HepG2 (cell line): ENCODE measurements around the gene RPTOR. TPM values are rescaled to one million over a fixed set of nuclear protein-coding genes. Genes with fewer than 3 reads are reported as not detected.

Source experiments
- ATAC-seq: fragments of 200-7000 bp; cut with Tn5 transposase; 3 replicates; pipeline ENCODE4 v1.9.1; 2020; ENCODE audit warnings: mild to moderate bottlenecking, moderate library complexity
- BruUV-seq: library from RNA; stranded (reverse); fragments of 400-500 nt; replicated peaks from 2 replicates; lab custom pipeline; 2021; lab: Mats Ljungman, UMichigan
- CTCF ChIA-PET: fragments of 300-600 bp; formaldehyde crosslinking; extraction: SDS; loops from one replicate; lab custom pipeline; 2021; ENCODE audit warnings: low total read pairs, inconsistent platforms, low intra/inter-chr PET ratio; lab: Yijun Ruan, JAX
- POLR2A ChIA-PET: fragments of 350-600 bp; sonication (Branson Sonifier 250); formaldehyde crosslinking; loops from one replicate; lab custom pipeline; 2020; ENCODE audit warnings: antibody characterized with exemption, inconsistent platforms; lab: Yijun Ruan, JAX
- DNase-seq: peaks from one replicate; pipeline ENCODE4 v3.0.0-alpha.2; 2015; ENCODE audit warnings: low spot score
- FAIRE-seq: peaks from 3 replicates; lab custom pipeline; 2011; peaks lifted over from hg19 to GRCh38; lab: Jason Lieb, UNC
- H2AFZ ChIP-seq: one replicate; pipeline ENCODE4 v1.6.1; 2011; ENCODE audit warnings: low read length, inconsistent platforms
- H3K27ac ChIP-seq: fragments of 300-600 bp; 3 replicates; pipeline ENCODE4 v1.8.0; 2011; ENCODE audit warnings: mixed run types, mild to moderate bottlenecking, mixed read lengths, low read length, inconsistent platforms; ENCODE audit not compliant: insufficient read depth; ENCODE audit errors: extremely low read length
- H3K27me3 ChIP-seq, 2 experiments: fragments of 200-600 bp in 1 of 2; 2 replicates in 1 of 2; 3 replicates in 1 of 2; pipeline versions ENCODE4 v1.6.0 to v1.8.0; 2011; ENCODE audit warnings: low read length in 2 of 2, mild to moderate bottlenecking in 2 of 2, moderate library complexity in 2 of 2, inconsistent platforms in 1 of 2; ENCODE audit not compliant: insufficient read depth in 2 of 2, control insufficient read depth in 1 of 2
- H3K36me3 ChIP-seq, 2 experiments: fragments of 200-600 bp in 1 of 2; replicated peaks in 1 of 2; 2 replicates in 1 of 2; 3 replicates in 1 of 2; pipeline versions ENCODE4 v1.5.1 to v1.8.0; 2011; ENCODE audit warnings: low read length in 2 of 2, inconsistent platforms in 1 of 2; ENCODE audit not compliant: insufficient read depth in 2 of 2, control insufficient read depth in 1 of 2
- H3K4me1 ChIP-seq: 2 replicates; pipeline ENCODE4 v1.5.1; 2012; ENCODE audit warnings: low read length, inconsistent platforms; ENCODE audit not compliant: insufficient read depth
- H3K4me2 ChIP-seq: 2 replicates; pipeline ENCODE4 v1.6.0; 2011; ENCODE audit warnings: low read depth, low read length, inconsistent platforms
- H3K4me3 ChIP-seq, 3 experiments: fragments of 200-600 bp in 1 of 3; sonication (generic), shearing (Covaris generic) in 1 of 3; replicated peaks in 1 of 3; 2 replicates each; pipeline ENCODE4 v1.5.1; 2011 to 2016; ENCODE audit warnings: low read length in 3 of 3, inconsistent platforms in 2 of 3, low read depth in 2 of 3, mild to moderate bottlenecking in 2 of 3, control low read depth in 1 of 3, mixed read lengths in 1 of 3; ENCODE audit not compliant: insufficient read depth in 1 of 3
- H3K79me2 ChIP-seq: one replicate; pipeline ENCODE4 v1.6.1; 2011; ENCODE audit warnings: low read length, inconsistent platforms; ENCODE audit not compliant: insufficient read depth
- H3K9ac ChIP-seq: 2 replicates; pipeline ENCODE4 v1.6.0; 2011; ENCODE audit warnings: mild to moderate bottlenecking, low read depth, low read length, inconsistent platforms; ENCODE audit not compliant: insufficient read depth
- H3K9me3 ChIP-seq: 2 replicates; pipeline ENCODE4 v1.5.1; 2012; ENCODE audit warnings: mild to moderate bottlenecking, low read length
- H4K20me1 ChIP-seq: 2 replicates; pipeline ENCODE4 v1.6.0; 2011; ENCODE audit warnings: inconsistent platforms, mild to moderate bottlenecking, low read length, moderate library complexity; ENCODE audit not compliant: insufficient read depth
- ATAD3A ChIP-seq: sonication (generic); formaldehyde crosslinking; IDR thresholded peaks from 2 replicates; pipeline ENCODE4 v1.4.0; 2020; ENCODE audit warnings: missing genetic modification reagents
- EEA1 ChIP-seq: sonication (generic); formaldehyde crosslinking; IDR thresholded peaks from 2 replicates; pipeline ENCODE4 v1.5.1; 2020; ENCODE audit warnings: mild to moderate bottlenecking, missing genetic modification reagents, borderline replicate concordance
- ELF4 ChIP-seq: sonication (generic); formaldehyde crosslinking; IDR thresholded peaks from 2 replicates; pipeline ENCODE4 v1.5.0; 2020; ENCODE audit warnings: missing genetic modification reagents, mild to moderate bottlenecking, moderate library complexity, borderline replicate concordance
- FOXP4 ChIP-seq: sonication (generic); formaldehyde crosslinking; IDR thresholded peaks from 2 replicates; pipeline ENCODE4 v1.4.0; 2020; ENCODE audit warnings: missing genetic modification reagents
- MED13 ChIP-seq: sonication (generic); formaldehyde crosslinking; IDR thresholded peaks from 2 replicates; pipeline ENCODE4 v1.5.0; 2020; ENCODE audit warnings: missing genetic modification reagents
- MTF2 ChIP-seq: sonication (generic); formaldehyde crosslinking; IDR thresholded peaks from 2 replicates; pipeline ENCODE4 v1.5.0; 2020; ENCODE audit warnings: missing genetic modification reagents, borderline replicate concordance
- PAWR ChIP-seq: sonication (generic); formaldehyde crosslinking; IDR thresholded peaks from 2 replicates; pipeline ENCODE4 v1.4.0; 2020; ENCODE audit warnings: missing genetic modification reagents, mild to moderate bottlenecking, borderline replicate concordance
- RFXANK ChIP-seq: IDR thresholded peaks from 2 replicates; pipeline ENCODE4 v1.6.1; 2016
- RXRB ChIP-seq: IDR thresholded peaks from 2 replicates; pipeline ENCODE4 v1.6.1; 2016; ENCODE audit warnings: borderline replicate concordance, missing genetic modification reagents, missing compliant biosample characterization
- SOX5 ChIP-seq: IDR thresholded peaks from 2 replicates; pipeline ENCODE4 v1.6.1; 2016; ENCODE audit warnings: borderline replicate concordance
- SP2 ChIP-seq: sonication (generic); formaldehyde crosslinking; IDR thresholded peaks from 2 replicates; pipeline ENCODE4 v1.5.1; 2020; ENCODE audit warnings: mild to moderate bottlenecking, missing genetic modification reagents
- TBX2 ChIP-seq: sonication (generic); formaldehyde crosslinking; IDR thresholded peaks from 2 replicates; pipeline ENCODE4 v1.5.0; 2020; ENCODE audit warnings: missing genetic modification reagents, mild to moderate bottlenecking, borderline replicate concordance
- ZNF747 ChIP-seq: sonication (generic); formaldehyde crosslinking; IDR thresholded peaks from 2 replicates; pipeline ENCODE4 v1.8.1; 2023; ENCODE audit warnings: missing genetic modification reagents, mild to moderate bottlenecking, borderline replicate concordance
- ZNF766 ChIP-seq: sonication (generic); formaldehyde crosslinking; IDR thresholded peaks from 2 replicates; pipeline ENCODE4 v1.5.0; 2020; ENCODE audit warnings: missing genetic modification reagents, borderline replicate concordance
- ZNF772 ChIP-seq: sonication (generic); formaldehyde crosslinking; IDR thresholded peaks from 2 replicates; pipeline ENCODE4 v1.5.0; 2020; ENCODE audit warnings: mild to moderate bottlenecking, missing genetic modification reagents
- ZNF800 ChIP-seq: sonication (generic); formaldehyde crosslinking; IDR thresholded peaks from 2 replicates; pipeline ENCODE4 v1.4.0; 2020; ENCODE audit warnings: missing genetic modification reagents
- WGBS: methylation state at CpG from one replicate; pipeline ENCODE4 v1.1.6; 2017; ENCODE audit warnings: low lambda C conversion rate; 5-methylcytosine and 5-hydroxymethylcytosine counted together
- in situ Hi-C: cut with HindIII; loops from 2 replicates; pipeline ENCODE4 v1.10.0; 2017; ENCODE audit warnings: low pct_unique_long_range_greater_than_20kb; ENCODE audit not compliant: extremely low pct_ligation_motif_present
- intact Hi-C: fragments of 100-400 bp; cut with micrococcal nuclease; formaldehyde crosslinking; loops from one replicate; pipeline ENCODE4 v1.10.0; 2022; ENCODE audit not compliant: unreplicated experiment
- polyA plus RNA-seq, 8 experiments: library from polyadenylated mRNA; depleted of rRNA in 3 of 8; stranded (reverse) in 7 of 8; unstranded in 1 of 8; fragments of >200 nt; fragmentation: Illumina TruSeq in 4 of 8; extraction: Trizol in 4 of 8; gene quantifications; 2 replicates each; pipeline versions ENCODE4 v1.2.1 to v1.2.3, GENCODE V29; 2011 to 2016; ENCODE audit warnings: low read depth in 4 of 8, missing spikeins in 1 of 8, mixed read lengths in 1 of 8; ENCODE audit not compliant: insufficient read depth in 1 of 8
- total RNA-seq, 5 experiments: library from RNA; depleted of rRNA; stranded (reverse); fragments of >200 nt; fragmentation: Illumina TruSeq; extraction: Trizol; gene quantifications; 2 replicates each; pipeline ENCODE4 v1.2.3, GENCODE V29; 2016; ENCODE audit warnings: low read depth in 1 of 5

Gene RPTOR
- total and polyA plus RNA-seq, 2 of the 13 experiments (the other 11 are each of a cell fraction or from before 2014, with no cell fraction given) = 6.6 to 25.3 TPM

GRCh38 chr17:80927791-80928216, 383.2 kb downstream of the RPTOR start:
- Histone ChIP-seq H3K27me3 (no peaks in the 10 kb centered on the region), H3K4me1 (no peaks in the 10 kb centered on the region), H4K20me1 (no peaks in the 10 kb centered on the region), H3K9me3 (no peaks in the 10 kb centered on the region), H3K9ac (no peak overlapping the region), H3K79me2 (no peaks in the 10 kb centered on the region), H3K4me3 (no peak overlapping the region), H2AFZ (no peak overlapping the region), H3K4me2 (no peak overlapping the region), H3K27ac (no peak overlapping the region), H3K36me3 (peaks cover 29 to 49% of the 10 kb centered on the region in 2 experiments; a peak in 4 of 5 replicates)
- ATAC-seq (no peak), FAIRE-seq (no peak), DNase-seq (no peak)
- ChIA-PET POLR2A (no interaction called here), CTCF (no interaction called here)
- 93% methylated on average over 11 of the region's 11 CpGs for WGBS
- in situ Hi-C loops = no loop called here
- no peak for TF ChIP-seq PAWR (CRISPR knock-in tag)
- TF ChIP-seq ZNF747 (CRISPR knock-in tag) = no peak
- no peak for TF ChIP-seq TBX2 (CRISPR knock-in tag)
- no peak for TF ChIP-seq RFXANK (CRISPR knock-in tag)
- TF ChIP-seq ZNF772 = no peak
- TF ChIP-seq ATAD3A (CRISPR knock-in tag) = no peak
- TF ChIP-seq ZNF800 (CRISPR knock-in tag) = no peak
- TF ChIP-seq ZNF766 (CRISPR knock-in tag) = no peak
- no peak for TF ChIP-seq MED13
- TF ChIP-seq SOX5 = no peak
- no peak for TF ChIP-seq ELF4 (CRISPR knock-in tag)
- no peak for TF ChIP-seq MTF2 (CRISPR knock-in tag)
- no peak for TF ChIP-seq SP2 (CRISPR knock-in tag)
- TF ChIP-seq RXRB (CRISPR knock-in tag) = no peak
- TF ChIP-seq FOXP4 = no peak
- no peak for TF ChIP-seq EEA1 (CRISPR knock-in tag)
- no TSS peak for BruUV-seq
- intact Hi-C loops = no loop called here
